K562 treated with DMSO at 1 percent for 4 hours (cell line): Measurements from ENCODE around the gene TTC23. TPM values are rescaled to one million over a fixed set of nuclear protein-coding genes. Genes with fewer than 3 reads are reported as not detected.

Experiments
- total RNA-seq: library from RNA; unstranded; fragments of 300-600 nt; gene quantifications from 2 replicates; pipeline ENCODE4 v1.2.3, GENCODE V29; 2022; ENCODE audit not compliant: insufficient read depth

Gene TTC23
- total RNA-seq, result 4.4 and 6.7 TPM in 2 replicates

GRCh38 chr15:99249270-99249841 lies at the start of gene TTC23:
Gene TTC23 (minus strand): TSS chr15:99249581. CDS start chr15:99228712, 20,869 bp downstream.

GRCh38 chr15:99250857-99251841 lies 1.8 kb upstream of the TTC23 start, which contains the start of gene LRRC28:
Gene LRRC28 (plus strand): TSS chr15:99251481. CDS start chr15:99255958, 4,477 bp downstream.

GRCh38 chr15:99104788-99105513 lies 144.4 kb downstream of the TTC23 start, which contains the start of gene SYNM:
Gene SYNM (plus strand): TSS chr15:99105080. CDS start chr15:99105200, 120 bp downstream.

Other genes starting within 250 kb of the TTC23 start
- not detected in 2 replicates for gene PGPEP1L, start 241.8 kb downstream of the TTC23 start, total RNA-seq
- gene SYNM, start 144.5 kb downstream of the TTC23 start, total RNA-seq, result 1.3 TPM in 2 replicates
- 6.1 and 7.3 TPM in 2 replicates for gene LRRC28, start 1.9 kb upstream of the TTC23 start, total RNA-seq